HepG2 (cell line): ENCODE data around the gene URGCP. TPM values are rescaled to one million over a fixed set of nuclear protein-coding genes. Genes with fewer than 3 reads are reported as not detected.

ENCODE experiments used
- ATAC-seq: fragments of 200-7000 bp; cut with Tn5 transposase; 3 replicates; pipeline ENCODE4 v1.9.1; 2020; ENCODE audit warnings: mild to moderate bottlenecking, moderate library complexity
- BruUV-seq: library from RNA; stranded (reverse); fragments of 400-500 nt; replicated peaks from 2 replicates; lab custom pipeline; 2021; lab: Mats Ljungman, UMichigan
- CTCF ChIA-PET: fragments of 300-600 bp; formaldehyde crosslinking; extraction: SDS; loops from one replicate; lab custom pipeline; 2021; ENCODE audit warnings: low total read pairs, inconsistent platforms, low intra/inter-chr PET ratio; lab: Yijun Ruan, JAX
- POLR2A ChIA-PET: fragments of 350-600 bp; sonication (Branson Sonifier 250); formaldehyde crosslinking; loops from one replicate; lab custom pipeline; 2020; ENCODE audit warnings: antibody characterized with exemption, inconsistent platforms; lab: Yijun Ruan, JAX
- DNase-seq: peaks from one replicate; pipeline ENCODE4 v3.0.0-alpha.2; 2015; ENCODE audit warnings: low spot score
- FAIRE-seq: peaks from 3 replicates; lab custom pipeline; 2011; peaks lifted over from hg19 to GRCh38; lab: Jason Lieb, UNC
- H2AFZ ChIP-seq: one replicate; pipeline ENCODE4 v1.6.1; 2011; ENCODE audit warnings: low read length, inconsistent platforms
- H3K27ac ChIP-seq: fragments of 300-600 bp; 3 replicates; pipeline ENCODE4 v1.8.0; 2011; ENCODE audit warnings: mixed run types, mild to moderate bottlenecking, mixed read lengths, low read length, inconsistent platforms; ENCODE audit not compliant: insufficient read depth; ENCODE audit errors: extremely low read length
- H3K27me3 ChIP-seq, 2 experiments: fragments of 200-600 bp in 1 of 2; 2 replicates in 1 of 2; 3 replicates in 1 of 2; pipeline versions ENCODE4 v1.6.0 to v1.8.0; 2011; ENCODE audit warnings: low read length in 2 of 2, mild to moderate bottlenecking in 2 of 2, moderate library complexity in 2 of 2, inconsistent platforms in 1 of 2; ENCODE audit not compliant: insufficient read depth in 2 of 2, control insufficient read depth in 1 of 2
- H3K36me3 ChIP-seq, 2 experiments: fragments of 200-600 bp in 1 of 2; replicated peaks in 1 of 2; 2 replicates in 1 of 2; 3 replicates in 1 of 2; pipeline versions ENCODE4 v1.5.1 to v1.8.0; 2011; ENCODE audit warnings: low read length in 2 of 2, inconsistent platforms in 1 of 2; ENCODE audit not compliant: insufficient read depth in 2 of 2, control insufficient read depth in 1 of 2
- H3K4me1 ChIP-seq: 2 replicates; pipeline ENCODE4 v1.5.1; 2012; ENCODE audit warnings: low read length, inconsistent platforms; ENCODE audit not compliant: insufficient read depth
- H3K4me2 ChIP-seq: 2 replicates; pipeline ENCODE4 v1.6.0; 2011; ENCODE audit warnings: low read depth, low read length, inconsistent platforms
- H3K4me3 ChIP-seq, 3 experiments: fragments of 200-600 bp in 1 of 3; sonication (generic), shearing (Covaris generic) in 1 of 3; replicated peaks in 1 of 3; 2 replicates each; pipeline ENCODE4 v1.5.1; 2011 to 2016; ENCODE audit warnings: low read length in 3 of 3, inconsistent platforms in 2 of 3, low read depth in 2 of 3, mild to moderate bottlenecking in 2 of 3, control low read depth in 1 of 3, mixed read lengths in 1 of 3; ENCODE audit not compliant: insufficient read depth in 1 of 3
- H3K79me2 ChIP-seq: one replicate; pipeline ENCODE4 v1.6.1; 2011; ENCODE audit warnings: low read length, inconsistent platforms; ENCODE audit not compliant: insufficient read depth
- H3K9ac ChIP-seq: 2 replicates; pipeline ENCODE4 v1.6.0; 2011; ENCODE audit warnings: mild to moderate bottlenecking, low read depth, low read length, inconsistent platforms; ENCODE audit not compliant: insufficient read depth
- H3K9me3 ChIP-seq: 2 replicates; pipeline ENCODE4 v1.5.1; 2012; ENCODE audit warnings: mild to moderate bottlenecking, low read length
- H4K20me1 ChIP-seq: 2 replicates; pipeline ENCODE4 v1.6.0; 2011; ENCODE audit warnings: inconsistent platforms, mild to moderate bottlenecking, low read length, moderate library complexity; ENCODE audit not compliant: insufficient read depth
- ZBTB49 ChIP-seq: sonication (generic); formaldehyde crosslinking; IDR thresholded peaks from 2 replicates; pipeline ENCODE4 v1.4.0; 2020; ENCODE audit warnings: missing genetic modification reagents, borderline replicate concordance
- WGBS: methylation state at CpG from one replicate; pipeline ENCODE4 v1.1.6; 2017; ENCODE audit warnings: low lambda C conversion rate; 5-methylcytosine and 5-hydroxymethylcytosine counted together
- in situ Hi-C: cut with HindIII; loops from 2 replicates; pipeline ENCODE4 v1.10.0; 2017; ENCODE audit warnings: low pct_unique_long_range_greater_than_20kb; ENCODE audit not compliant: extremely low pct_ligation_motif_present
- intact Hi-C: fragments of 100-400 bp; cut with micrococcal nuclease; formaldehyde crosslinking; loops from one replicate; pipeline ENCODE4 v1.10.0; 2022; ENCODE audit not compliant: unreplicated experiment
- polyA plus RNA-seq, 8 experiments: library from polyadenylated mRNA; depleted of rRNA in 3 of 8; stranded (reverse) in 7 of 8; unstranded in 1 of 8; fragments of >200 nt; fragmentation: Illumina TruSeq in 4 of 8; extraction: Trizol in 4 of 8; gene quantifications; 2 replicates each; pipeline versions ENCODE4 v1.2.1 to v1.2.3, GENCODE V29; 2011 to 2016; ENCODE audit warnings: low read depth in 4 of 8, missing spikeins in 1 of 8, mixed read lengths in 1 of 8; ENCODE audit not compliant: insufficient read depth in 1 of 8
- total RNA-seq, 5 experiments: library from RNA; depleted of rRNA; stranded (reverse); fragments of >200 nt; fragmentation: Illumina TruSeq; extraction: Trizol; gene quantifications; 2 replicates each; pipeline ENCODE4 v1.2.3, GENCODE V29; 2016; ENCODE audit warnings: low read depth in 1 of 5
- TF ChIP-seq, protein P1 (sequence below): sonication (generic); formaldehyde crosslinking; IDR thresholded peaks from 2 replicates; pipeline ENCODE4 v1.4.0; 2020; ENCODE audit warnings: missing genetic modification reagents, borderline replicate concordance

Gene URGCP
- total and polyA plus RNA-seq, 2 of the 13 experiments (the other 11 are each of a cell fraction or from before 2014, with no cell fraction given) = 22.3 to 25.8 TPM

GRCh38 chr7:43880596-43880995, 25.8 kb downstream of the URGCP start:
- no peak overlapping the region for H3K9ac ChIP-seq
- in situ Hi-C loops = no loop called here
- no peak for FAIRE-seq
- H2AFZ ChIP-seq = no peak overlapping the region
- TF ChIP-seq ZBTB49 (CRISPR knock-in tag) = no peak
- TF ChIP-seq, protein P1, sequence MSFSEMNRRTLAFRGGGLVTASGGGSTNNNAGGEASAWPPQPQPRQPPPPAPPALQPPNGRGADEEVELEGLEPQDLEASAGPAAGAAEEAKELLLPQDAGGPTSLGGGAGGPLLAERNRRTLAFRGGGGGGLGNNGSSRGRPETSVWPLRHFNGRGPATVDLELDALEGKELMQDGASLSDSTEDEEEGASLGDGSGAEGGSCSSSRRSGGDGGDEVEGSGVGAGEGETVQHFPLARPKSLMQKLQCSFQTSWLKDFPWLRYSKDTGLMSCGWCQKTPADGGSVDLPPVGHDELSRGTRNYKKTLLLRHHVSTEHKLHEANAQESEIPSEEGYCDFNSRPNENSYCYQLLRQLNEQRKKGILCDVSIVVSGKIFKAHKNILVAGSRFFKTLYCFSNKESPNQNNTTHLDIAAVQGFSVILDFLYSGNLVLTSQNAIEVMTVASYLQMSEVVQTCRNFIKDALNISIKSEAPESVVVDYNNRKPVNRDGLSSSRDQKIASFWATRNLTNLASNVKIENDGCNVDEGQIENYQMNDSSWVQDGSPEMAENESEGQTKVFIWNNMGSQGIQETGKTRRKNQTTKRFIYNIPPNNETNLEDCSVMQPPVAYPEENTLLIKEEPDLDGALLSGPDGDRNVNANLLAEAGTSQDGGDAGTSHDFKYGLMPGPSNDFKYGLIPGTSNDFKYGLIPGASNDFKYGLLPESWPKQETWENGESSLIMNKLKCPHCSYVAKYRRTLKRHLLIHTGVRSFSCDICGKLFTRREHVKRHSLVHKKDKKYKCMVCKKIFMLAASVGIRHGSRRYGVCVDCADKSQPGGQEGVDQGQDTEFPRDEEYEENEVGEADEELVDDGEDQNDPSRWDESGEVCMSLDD (CRISPR knock-in tag) = no peak
- TF ChIP-seq, all 625 proteins: peak for 0
- ChIA-PET CTCF (no interaction called here), POLR2A (no interaction called here)
- Histone ChIP-seq H4K20me1 (no peaks in the 10 kb centered on the region), H3K4me1 (no peaks in the 10 kb centered on the region), H3K4me3 (no peak overlapping the region), H3K36me3 (peaks cover 29 to 78% of the 10 kb centered on the region in 2 experiments; a peak in 4 of 5 replicates), H3K9me3 (no peaks in the 10 kb centered on the region), H3K79me2 (no peaks in the 10 kb centered on the region), H3K4me2 (no peak overlapping the region), H3K27me3 (no peaks in the 10 kb centered on the region), H3K27ac (no peak overlapping the region)
- intact Hi-C loops = no loop called here
- 93% methylated on average over 5 of the region's 5 CpGs for WGBS
- BruUV-seq = no TSS peak
- ATAC-seq = no peak
- DNase-seq = no peak
